Measurements from ENCODE around the gene COA6.

Gene COA6

GRCh38 chr1:234406871-234407270 lies 33.6 kb downstream of the COA6 start:
- DNase-seq: no peak

- DNase-seq: no peak
Measured at GRCh38 chr1:234408757-234409156, 35.5 kb downstream of the COA6 start.

- no peak for DNase-seq
Measured at GRCh38 chr1:234409328-234409727, 36.1 kb downstream of the COA6 start.

GRCh38 chr1:234412830-234413229 lies 39.6 kb downstream of the COA6 start:
- no peak for DNase-seq

- no peak for DNase-seq
Measured at GRCh38 chr1:234413485-234413884, 40.2 kb downstream of the COA6 start.

GRCh38 chr1:234413990-234414389 lies 40.7 kb downstream of the COA6 start:
- DNase-seq: no peak

GRCh38 chr1:234427950-234428646 lies 54.8 kb downstream of the COA6 start:
- no peak for DNase-seq

- no peak for DNase-seq
Measured at GRCh38 chr1:234429434-234429806, 56.2 kb downstream of the COA6 start.

- no peak for DNase-seq
Measured at GRCh38 chr1:234430691-234431090, 57.4 kb downstream of the COA6 start.

GRCh38 chr1:234431255-234431654 lies 58.0 kb downstream of the COA6 start:
- no peak for DNase-seq

GRCh38 chr1:234433563-234434285 lies 60.5 kb downstream of the COA6 start:
- DNase-seq: no peak
